Body of pancreas (tissue), 4 donors: ENCODE data around the gene SPATA2. TPM values are rescaled to one million over a fixed set of nuclear protein-coding genes. Genes with fewer than 3 reads are reported as not detected.

ENCODE experiments used
- ATAC-seq: fragments of 150-250 bp; one replicate; pipeline ENCODE4 v1.9.1; 2016
- DNase-seq, 4 donors: peaks; one replicate each; pipeline ENCODE4 v3.0.0-alpha.2; 2019
- H3K27ac ChIP-seq, 4 donors: fragments of 200-600 bp; sonication (generic); 1 replicate in 3 of 4; 2 replicates in 1 of 4; pipeline versions ENCODE4 v1.5.1 to v1.6.1; 2016 to 2019; ENCODE audit warnings: mild to moderate bottlenecking in 1 of 4, mixed read lengths in 1 of 4, moderate library complexity in 1 of 4
- H3K27me3 ChIP-seq, 2 donors: fragments of 200-600 bp; sonication (generic); one replicate each; pipeline ENCODE4 v1.6.0; 2016; ENCODE audit warnings: mild to moderate bottlenecking in 1 of 2
- H3K36me3 ChIP-seq, 2 donors: fragments of 200-600 bp; sonication (generic); replicated peaks in 1 of 2; 2 replicates each; pipeline ENCODE4 v1.5.1; 2016; ENCODE audit warnings: low read depth in 2 of 2; ENCODE audit not compliant: insufficient read depth in 1 of 2
- H3K4me1 ChIP-seq: fragments of 200-600 bp; sonication (generic); one replicate; pipeline ENCODE4 v1.6.0; 2016
- H3K4me3 ChIP-seq, 2 donors: fragments of 200-600 bp; sonication (generic); 1 replicate in 1 of 2; 2 replicates in 1 of 2; pipeline ENCODE4 v1.5.1; 2016 to 2019
- H3K9me3 ChIP-seq, 3 donors: fragments of 200-600 bp; sonication (generic); 1 replicate in 2 of 3; 2 replicates in 1 of 3; pipeline ENCODE4 v1.5.1; 2016
- POLR2A ChIP-seq, 3 donors: fragments of 450-650 bp; IDR thresholded peaks; one replicate each; pipeline ENCODE4 v1.6.1; 2016; ENCODE audit warnings: antibody characterized with exemption in 3 of 3, mild to moderate bottlenecking in 2 of 3
- WGBS, 2 donors: methylation state at CpG; one replicate each; pipeline ENCODE4 v1.1.5; 2017; 5-methylcytosine and 5-hydroxymethylcytosine counted together
- intact Hi-C: fragments of 100-400 bp; cut with DNase I; formaldehyde crosslinking; loops from one replicate; pipeline ENCODE4 v1.15.1; 2023
- total RNA-seq, 2 donors: library from RNA; depleted of rRNA; stranded (reverse); fragments of >200 nt; gene quantifications; one replicate each; pipeline ENCODE4 v1.1.0, GENCODE V29; 2016
- TF ChIP-seq, protein P1 (sequence below), 7 experiments: fragments of 450-650 bp in 4 of 7; fragments of 200-600 bp in 3 of 7; sonication (generic) in 3 of 7; IDR thresholded peaks; one replicate each; pipeline ENCODE4 v1.5.1; 2016 to 2019; ENCODE audit warnings: antibody characterized with exemption in 7 of 7

The SPATA2 gene
- total RNA-seq, 2 donors from 2014 or later = 3.9 to 7.3 TPM

DNA sequence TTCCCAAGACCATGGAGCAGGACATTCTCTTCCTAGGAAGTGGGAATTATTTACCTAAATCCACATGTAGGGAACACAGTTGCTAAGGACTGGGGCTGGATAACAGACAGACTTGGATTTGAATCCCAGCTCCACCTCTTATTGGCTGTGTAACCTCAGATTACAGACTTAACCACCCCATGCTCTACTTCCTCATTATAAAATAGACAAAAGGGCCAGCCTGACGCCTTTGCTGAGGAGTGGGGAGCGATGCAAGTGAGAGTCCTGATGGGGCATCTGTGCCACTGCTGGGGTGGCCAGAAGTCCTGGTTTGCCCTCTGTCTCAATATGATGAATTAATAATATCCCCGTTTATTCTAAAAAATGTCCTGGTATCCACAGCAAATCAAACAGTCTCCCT, 46.8 kb downstream of the SPATA2 start:
- 84 to 98% methylated on average over 3 of the region's 3 CpGs for WGBS, 2 donors
- DNase-seq (no peak), ATAC-seq (no peak)
- Histone ChIP-seq H3K36me3 (peaks cover 0 to 7% of the 10 kb centered on the region in 2 donors), H3K9me3 (no peaks in the 10 kb centered on the region), H3K4me1 (no peaks in the 10 kb centered on the region), H3K4me3 (no peak overlapping the region), H3K27ac (no peak overlapping the region), H3K27me3 (no peaks in the 10 kb centered on the region)
- intact Hi-C loops = no loop called here
- TF ChIP-seq, protein P1, sequence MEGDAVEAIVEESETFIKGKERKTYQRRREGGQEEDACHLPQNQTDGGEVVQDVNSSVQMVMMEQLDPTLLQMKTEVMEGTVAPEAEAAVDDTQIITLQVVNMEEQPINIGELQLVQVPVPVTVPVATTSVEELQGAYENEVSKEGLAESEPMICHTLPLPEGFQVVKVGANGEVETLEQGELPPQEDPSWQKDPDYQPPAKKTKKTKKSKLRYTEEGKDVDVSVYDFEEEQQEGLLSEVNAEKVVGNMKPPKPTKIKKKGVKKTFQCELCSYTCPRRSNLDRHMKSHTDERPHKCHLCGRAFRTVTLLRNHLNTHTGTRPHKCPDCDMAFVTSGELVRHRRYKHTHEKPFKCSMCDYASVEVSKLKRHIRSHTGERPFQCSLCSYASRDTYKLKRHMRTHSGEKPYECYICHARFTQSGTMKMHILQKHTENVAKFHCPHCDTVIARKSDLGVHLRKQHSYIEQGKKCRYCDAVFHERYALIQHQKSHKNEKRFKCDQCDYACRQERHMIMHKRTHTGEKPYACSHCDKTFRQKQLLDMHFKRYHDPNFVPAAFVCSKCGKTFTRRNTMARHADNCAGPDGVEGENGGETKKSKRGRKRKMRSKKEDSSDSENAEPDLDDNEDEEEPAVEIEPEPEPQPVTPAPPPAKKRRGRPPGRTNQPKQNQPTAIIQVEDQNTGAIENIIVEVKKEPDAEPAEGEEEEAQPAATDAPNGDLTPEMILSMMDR (IDR thresholded peaks at IDR 0.05) = no peak
- TF ChIP-seq POLR2A (IDR thresholded peaks at IDR 0.05) = no peak

DNA sequence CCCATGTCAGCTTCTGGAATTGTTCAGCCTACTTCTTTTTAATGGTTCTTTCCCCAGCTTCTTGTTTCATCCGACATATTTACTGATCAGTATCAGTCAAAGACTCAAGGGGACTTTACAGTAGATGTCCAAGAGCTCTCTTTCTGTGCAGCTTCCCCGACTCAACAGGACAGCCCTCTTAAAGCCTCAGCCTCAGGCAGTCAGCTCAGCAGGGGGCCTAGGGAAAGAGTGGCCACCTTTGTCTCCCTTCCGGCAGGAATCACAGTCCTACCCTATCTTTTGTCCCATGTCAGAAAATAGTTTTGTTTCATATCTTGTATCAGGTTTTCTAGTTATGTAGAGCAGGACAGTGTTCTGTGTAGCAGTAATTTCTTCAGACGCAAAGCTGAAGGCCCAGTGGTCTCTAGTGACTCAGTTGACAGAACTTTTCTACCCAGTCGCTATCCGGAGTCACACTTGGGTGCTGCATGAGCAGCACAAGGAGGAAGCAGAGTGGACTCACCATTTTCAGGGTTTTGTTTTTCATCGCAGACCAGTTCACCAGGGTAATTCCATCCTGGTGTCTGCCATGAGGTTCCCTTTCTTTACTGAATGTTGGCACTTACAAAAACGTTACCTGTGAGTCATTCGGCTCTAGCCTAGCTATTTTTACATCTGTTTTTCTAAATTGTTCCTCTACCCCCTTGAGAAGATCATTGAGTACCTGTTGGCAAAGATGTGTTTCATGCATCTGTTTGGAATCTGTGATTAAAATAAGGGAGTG, 47.7 kb downstream of the SPATA2 start:
- no peak overlapping the region for H3K27ac ChIP-seq
- no peak overlapping the region for H3K4me3 ChIP-seq
- intact Hi-C loops = no loop called here
- H3K36me3 ChIP-seq = peaks cover 0 to 7% of the 10 kb centered on the region in 2 donors
- 81 to 90% methylated on average over 9 of the region's 9 CpGs for WGBS, 2 donors
- no peaks in the 10 kb centered on the region for H3K27me3 ChIP-seq
- DNase-seq (no peak), ATAC-seq (no peak)
- no peaks in the 10 kb centered on the region for H3K4me1 ChIP-seq
- H3K9me3 ChIP-seq = no peaks in the 10 kb centered on the region
- TF ChIP-seq POLR2A (IDR thresholded peaks at IDR 0.05) = no peak
- TF ChIP-seq, protein P1 (IDR thresholded peaks at IDR 0.05) = no peak

DNA sequence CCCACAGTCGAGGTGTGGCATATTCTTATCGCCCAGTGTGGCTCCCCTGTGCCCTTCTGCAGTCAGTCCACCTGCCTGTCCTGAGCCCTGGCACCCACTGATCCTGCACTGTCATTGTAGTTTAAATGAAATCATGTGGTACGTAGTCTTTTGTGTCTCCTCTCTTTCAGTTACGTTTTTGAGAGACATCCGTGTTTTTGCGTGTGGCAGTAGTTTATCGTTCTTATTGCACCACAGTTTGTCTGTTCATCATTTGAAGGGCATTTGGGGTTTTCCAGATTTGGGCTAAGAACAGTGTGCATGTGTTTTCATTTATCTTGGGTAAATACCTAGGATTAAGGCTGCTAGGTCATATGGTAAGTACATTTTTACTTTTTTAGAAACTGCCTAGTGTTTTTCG, 49.3 kb downstream of the SPATA2 start:
- intact Hi-C loops = no loop called here
- TF ChIP-seq, protein P1 (IDR thresholded peaks at IDR 0.05) = no peak
- no peak overlapping the region for H3K4me3 ChIP-seq
- peaks cover 0 to 7% of the 10 kb centered on the region in 2 donors for H3K36me3 ChIP-seq
- no peaks in the 10 kb centered on the region for H3K27me3 ChIP-seq
- ATAC-seq (no peak), DNase-seq (no peak)
- no peak overlapping the region for H3K27ac ChIP-seq
- H3K4me1 ChIP-seq = no peaks in the 10 kb centered on the region
- H3K9me3 ChIP-seq = no peaks in the 10 kb centered on the region
- WGBS, 2 donors = 71 to 83% methylated on average over 8 of the region's 8 CpGs

DNA sequence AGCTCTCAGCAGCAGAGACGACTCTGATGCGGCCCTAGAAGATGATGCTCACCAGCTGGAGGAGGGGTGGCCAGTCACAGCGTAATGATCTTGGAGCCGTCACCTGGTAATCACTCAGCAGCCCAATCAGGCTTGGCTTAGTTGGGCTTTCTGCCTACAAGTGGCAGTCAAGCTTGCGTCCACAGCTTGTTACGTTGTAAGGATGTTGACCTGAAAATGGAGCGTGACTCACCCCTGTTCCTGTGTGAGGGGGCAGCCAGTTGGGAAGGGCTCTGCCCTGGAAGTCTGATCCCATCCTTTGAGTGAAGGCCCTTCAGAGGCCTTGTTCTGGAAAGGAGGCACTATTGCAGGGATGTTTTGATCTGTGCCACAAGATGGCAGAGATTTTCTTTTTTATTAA, 49.8 kb downstream of the SPATA2 start:
- intact Hi-C loops = no loop called here
- ATAC-seq = no peak
- peaks cover 0 to 7% of the 10 kb centered on the region in 2 donors for H3K36me3 ChIP-seq
- no peak overlapping the region for H3K27ac ChIP-seq
- WGBS, 2 donors = 78 to 91% methylated on average over 3 to 7 of the region's 7 CpGs
- no peak for DNase-seq
- H3K4me3 ChIP-seq = no peak overlapping the region
- no peak for TF ChIP-seq POLR2A (IDR thresholded peaks at IDR 0.05)
- TF ChIP-seq, protein P1 (IDR thresholded peaks at IDR 0.05) = no peak
- no peaks in the 10 kb centered on the region for H3K27me3 ChIP-seq
- H3K4me1 ChIP-seq = no peaks in the 10 kb centered on the region
- H3K9me3 ChIP-seq = no peaks in the 10 kb centered on the region

DNA sequence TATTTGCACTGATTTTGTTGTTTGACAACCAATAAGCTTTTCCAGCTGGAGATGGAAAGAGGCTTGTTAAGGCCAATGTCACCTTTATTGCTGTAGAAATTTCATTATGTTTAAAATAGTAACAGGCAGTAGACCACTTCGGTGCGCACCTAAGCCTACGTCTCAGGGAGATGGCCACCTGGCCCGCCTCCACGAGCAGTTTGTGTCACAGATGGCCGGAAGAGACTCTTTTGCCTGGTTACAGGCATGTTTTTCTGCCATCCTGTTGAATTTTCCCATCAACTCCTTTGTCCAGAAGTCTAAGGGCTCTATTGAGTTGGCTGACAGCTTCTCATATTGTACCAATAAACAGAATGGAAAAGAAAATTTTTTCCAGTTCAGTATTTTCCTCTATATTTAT, 51.7 kb downstream of the SPATA2 start:
- peaks cover 0 to 7% of the 10 kb centered on the region in 2 donors for H3K36me3 ChIP-seq

More for the DNA sequence above, 51.7 kb downstream of the SPATA2 start:
- ATAC-seq = no peak
- Histone ChIP-seq H3K27ac (no peak overlapping the region), H3K9me3 (no peaks in the 10 kb centered on the region), H3K4me3 (no peak overlapping the region), H3K4me1 (no peaks in the 10 kb centered on the region), H3K27me3 (no peaks in the 10 kb centered on the region)
- intact Hi-C loops = no loop called here
- no peak for TF ChIP-seq POLR2A (IDR thresholded peaks at IDR 0.05)
- TF ChIP-seq, protein P1 (IDR thresholded peaks at IDR 0.05) = no peak
- WGBS, 2 donors = 93 to 95% methylated on average over 6 of the region's 6 CpGs
- no peak for DNase-seq
